Cardiac fibroblast (primary cell): ENCODE data around the gene GPR61.

Source experiments
- DNase-seq, 2 donors: peaks; one replicate each; pipeline versions ENCODE4 v3.0.0 to v3.0.0-alpha.2; 2010; ENCODE audit warnings: low read depth in 2 of 2
- H3K4me3 ChIP-seq, 2 donors: replicated peaks in 1 of 2; 1 replicate in 1 of 2; 2 replicates in 1 of 2; pipeline ENCODE4 v1.5.1; 2011; ENCODE audit warnings: low read depth in 2 of 2, low read length in 2 of 2, mild to moderate bottlenecking in 2 of 2, moderate library complexity in 1 of 2
- CTCF ChIP-seq: IDR thresholded peaks from one replicate; pipeline ENCODE4 v1.5.1; 2011; ENCODE audit warnings: low read depth, mild to moderate bottlenecking, low read length, inconsistent platforms

GPR61 gene

GRCh38 chr1:109500941-109501381 lies 38.7 kb upstream of the GPR61 start:
- no peak for DNase-seq
- no peak for TF ChIP-seq CTCF
- H3K4me3 ChIP-seq = no peak overlapping the region

GRCh38 chr1:109501644-109502363 lies 37.9 kb upstream of the GPR61 start:
- no peak for TF ChIP-seq CTCF
- H3K4me3 ChIP-seq = no peak overlapping the region
- DNase-seq = no peak

- no peak for DNase-seq
- no peak overlapping the region for H3K4me3 ChIP-seq
- TF ChIP-seq CTCF = no peak
Observed at GRCh38 chr1:109502364-109502851, 37.3 kb upstream of the GPR61 start.

GRCh38 chr1:109503935-109504334 lies 35.7 kb upstream of the GPR61 start:
- DNase-seq = no peak
- no peak for TF ChIP-seq CTCF

GRCh38 chr1:109504974-109505373 lies 34.7 kb upstream of the GPR61 start:
- no peak overlapping the region for H3K4me3 ChIP-seq
- no peak for TF ChIP-seq CTCF
- DNase-seq = no peak

More at GRCh38 chr1:109503935-109504334, 35.7 kb upstream of the GPR61 start:
- no peak overlapping the region for H3K4me3 ChIP-seq

- no peak for DNase-seq
- no peak for TF ChIP-seq CTCF
- H3K4me3 ChIP-seq = no peak overlapping the region
Observed at GRCh38 chr1:109508001-109508872, 31.4 kb upstream of the GPR61 start.
